Duodenal mucosa (tissue), 2 donors: ENCODE results near the gene PPP1R18.
A peak's percentile ranks its signal among the peaks of the same experiment; 100 is the strongest.
"Not testable (repeated sequence)": the region's sequence is repeated elsewhere in the genome, so short reads cannot be mapped to it uniquely, and the experiment has no call there.

ENCODE experiments used
- H3K27ac ChIP-seq: one replicate; pipeline ENCODE4 v1.7.0; 2013; ENCODE audit warnings: low read depth, low read length
- H3K27me3 ChIP-seq, 2 donors: one replicate each; pipeline ENCODE4 v1.7.0; 2013; ENCODE audit warnings: low read length in 2 of 2, control low read depth in 1 of 2; ENCODE audit not compliant: insufficient read depth in 2 of 2, control insufficient read depth in 1 of 2
- H3K36me3 ChIP-seq, 2 donors: one replicate each; pipeline ENCODE4 v1.7.0; 2013; ENCODE audit warnings: low read length in 2 of 2, control low read depth in 1 of 2; ENCODE audit not compliant: insufficient read depth in 2 of 2, control insufficient read depth in 1 of 2
- H3K4me1 ChIP-seq, 2 donors: one replicate each; pipeline ENCODE4 v1.7.0; 2013; ENCODE audit warnings: low read length in 2 of 2, control low read depth in 1 of 2; ENCODE audit not compliant: insufficient read depth in 2 of 2, control insufficient read depth in 1 of 2
- H3K4me3 ChIP-seq, 2 donors: one replicate each; pipeline ENCODE4 v1.7.0; 2013; ENCODE audit warnings: low read length in 2 of 2, low read depth in 1 of 2
- H3K9ac ChIP-seq, 2 donors: one replicate each; pipeline ENCODE4 v1.7.0; 2013; ENCODE audit warnings: low read length in 2 of 2, low read depth in 1 of 2
- H3K9me3 ChIP-seq, 2 donors: one replicate each; pipeline ENCODE4 v1.7.0; 2013; ENCODE audit warnings: low read length in 2 of 2, control low read depth in 1 of 2; ENCODE audit not compliant: control insufficient read depth in 1 of 2

PPP1R18 gene

GRCh38 chr6:30681766-30682142 lies 4.7 kb downstream of the PPP1R18 start:
- Histone ChIP-seq H3K4me1 (peaks cover 24 to 39% of the 10 kb centered on the region in 2 donors), H3K9ac (peak overlapping the region; percentile 32 to 72), H3K4me3 (peak overlapping the region; percentile 85 to 92), H3K36me3 (peaks cover 3 to 12% of the 10 kb centered on the region in 2 donors), H3K27ac (peak overlapping the region; percentile 85), H3K9me3 (no peaks in the 10 kb centered on the region), H3K27me3 (no peaks in the 10 kb centered on the region)

GRCh38 chr6:30679765-30680535 lies 6.5 kb downstream of the PPP1R18 start:
- H3K27me3 ChIP-seq: no peaks in the 10 kb centered on the region
- H3K36me3 ChIP-seq: peaks cover 3 to 17% of the 10 kb centered on the region in 2 donors
- no peaks in the 10 kb centered on the region for H3K9me3 ChIP-seq
- H3K4me1 ChIP-seq: peaks cover 20 to 29% of the 10 kb centered on the region in 2 donors
- H3K4me3 ChIP-seq: peak overlapping the region; percentile 51 to 58
- no peak overlapping the region for H3K27ac ChIP-seq
- peak overlapping the region; percentile 41 to 54 for H3K9ac ChIP-seq

DNA sequence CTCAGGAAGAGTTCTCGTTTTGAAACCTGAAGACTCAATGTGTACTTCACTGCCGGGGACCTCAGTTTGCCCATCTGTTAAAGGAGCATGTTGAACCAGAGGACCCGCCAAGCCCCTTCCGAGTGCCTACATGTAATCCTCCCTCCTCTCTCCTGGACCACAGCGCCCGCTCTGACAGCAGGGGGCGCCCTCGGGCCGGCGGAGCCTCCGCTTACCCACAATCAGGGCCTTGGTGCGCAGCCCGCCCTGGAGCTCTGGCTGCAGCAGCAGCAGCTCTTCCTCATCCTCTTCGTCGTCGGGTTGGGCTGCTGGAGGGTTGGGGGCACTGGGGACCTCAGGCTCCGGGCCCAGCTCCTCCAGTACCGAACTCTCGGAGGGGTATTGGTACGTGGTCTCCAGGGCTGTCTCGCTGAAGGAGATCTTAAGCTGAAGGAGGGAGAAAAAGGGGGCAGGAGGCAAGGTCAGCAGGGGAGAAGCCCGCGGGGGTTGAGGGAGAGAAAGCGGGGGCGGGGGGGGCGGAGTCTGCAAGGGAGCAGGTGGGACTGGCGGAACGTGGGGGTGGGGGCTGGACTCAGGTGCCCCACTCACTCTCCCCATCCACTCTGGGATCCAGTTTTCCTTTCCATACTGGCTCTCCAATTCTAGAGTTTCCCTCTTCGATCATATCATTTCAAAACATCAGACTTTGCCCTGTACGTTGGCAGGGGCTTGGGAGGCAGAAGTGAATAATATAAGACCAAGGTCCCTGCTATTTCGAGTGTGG lies 7.3 kb downstream of the PPP1R18 start:
- Histone ChIP-seq H3K4me1 (peaks cover 20 to 29% of the 10 kb centered on the region in 2 donors), H3K27me3 (no peaks in the 10 kb centered on the region), H3K27ac (no peak overlapping the region), H3K9ac (peak overlapping the region; percentile 41 to 54), H3K4me3 (peak overlapping the region; percentile 51 to 58), H3K36me3 (peaks cover 3 to 17% of the 10 kb centered on the region in 2 donors), H3K9me3 (no peaks in the 10 kb centered on the region)

GRCh38 chr6:30676660-30677285 lies 9.7 kb downstream of the PPP1R18 start:
- Histone ChIP-seq H3K4me1 (peaks cover 21 to 33% of the 10 kb centered on the region in 2 donors), H3K9ac (no peak overlapping the region), H3K27me3 (no peaks in the 10 kb centered on the region), H3K9me3 (no peaks in the 10 kb centered on the region), H3K27ac (no peak overlapping the region), H3K36me3 (peaks cover 3 to 17% of the 10 kb centered on the region in 2 donors), H3K4me3 (no peak overlapping the region)

DNA sequence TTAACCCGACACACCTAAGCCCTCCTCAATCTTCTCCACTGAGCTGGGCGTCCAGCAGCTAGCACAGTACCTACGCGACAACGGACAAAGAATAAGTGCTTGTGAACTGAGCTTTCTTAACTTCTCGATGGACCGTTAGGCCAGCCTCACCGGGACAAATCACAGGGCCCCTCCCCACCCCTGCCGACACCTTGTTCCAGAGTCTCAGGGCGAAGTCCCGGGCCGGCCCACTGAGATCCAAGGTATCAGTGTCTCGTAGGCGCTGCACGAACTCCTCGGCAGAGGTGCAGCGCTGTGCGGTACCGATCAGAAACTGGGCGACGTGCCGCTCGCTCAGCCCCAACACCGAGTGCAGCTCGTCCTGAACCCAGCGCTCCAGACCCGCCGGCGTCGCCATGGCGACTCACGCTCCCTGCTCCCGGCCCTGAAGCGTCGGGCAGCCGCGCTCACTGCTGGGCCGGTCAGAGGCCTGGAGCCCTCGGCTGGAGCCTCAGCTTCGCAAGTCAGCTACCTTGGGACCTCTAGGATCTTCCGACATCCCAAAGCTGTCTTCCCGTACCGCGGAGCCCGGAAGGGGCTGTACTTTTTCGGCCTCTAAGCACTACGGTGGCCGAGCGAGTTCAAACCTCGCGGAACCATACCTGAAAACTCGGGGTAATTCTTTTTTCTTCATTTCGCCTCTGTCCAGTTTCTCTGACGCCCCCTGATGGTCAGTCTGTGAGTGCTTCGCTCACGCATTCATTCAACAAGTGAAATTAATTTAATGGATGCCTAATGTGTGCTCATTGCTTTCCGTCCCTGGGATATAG lies 13.8 kb downstream of the PPP1R18 start, which contains the start of gene DHX16:
Gene DHX16, minus strand, starts transcription at position 562 of the 809 bp plus-strand sequence. Its CDS starts 165 bp downstream, at position 397.
- Histone ChIP-seq H3K4me1 (peaks cover 11 to 22% of the 10 kb centered on the region in 2 donors), H3K27ac (peak within 1 kb of the TSS; percentile 75), H3K36me3 (peaks cover 12 to 41% of the 10 kb centered on the region in 2 donors), H3K9ac (peak within 1 kb of the TSS; percentile 90 to 94), H3K4me3 (peak within 1 kb of the TSS; percentile 97 to 98), H3K27me3 (no peaks in the 10 kb centered on the region), H3K9me3 (no peaks in the 10 kb centered on the region)

- Histone ChIP-seq H3K27ac (no peak overlapping the region), H3K36me3 (peaks cover 21 to 42% of the 10 kb centered on the region in 2 donors), H3K4me1 (peaks cover 11 to 16% of the 10 kb centered on the region in 2 donors), H3K9ac (no peak overlapping the region), H3K9me3 (no peaks in the 10 kb centered on the region), H3K27me3 (no peaks in the 10 kb centered on the region), H3K4me3 (no peak overlapping the region)
Measured at GRCh38 chr6:30670760-30671527, 15.5 kb downstream of the PPP1R18 start.

DNA sequence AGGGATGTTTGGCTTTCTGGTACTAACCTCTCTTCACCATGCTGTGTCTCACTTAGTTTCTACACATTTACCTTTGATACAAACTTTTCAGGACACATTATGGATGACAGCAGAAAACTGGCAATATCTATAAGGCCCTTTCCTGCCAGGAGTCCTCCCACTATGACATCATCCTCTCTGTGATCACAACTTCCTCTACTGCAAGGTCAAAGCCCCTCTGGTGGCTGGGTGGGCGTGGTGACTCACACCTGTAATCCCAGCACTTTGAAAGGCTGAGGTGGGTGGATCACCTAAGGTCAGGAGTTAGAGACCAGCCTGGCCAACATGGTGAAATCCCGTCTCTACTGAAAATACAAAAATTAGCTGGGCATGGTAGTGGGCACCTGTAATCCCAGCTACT lies 20.1 kb downstream of the PPP1R18 start:
- not testable (repeated sequence) for H3K9ac ChIP-seq, H3K4me3 ChIP-seq, H3K4me1 ChIP-seq, H3K9me3 ChIP-seq, H3K27ac ChIP-seq, H3K27me3 ChIP-seq
- peaks cover 50 to 85% of the 10 kb centered on the region in 2 donors for H3K36me3 ChIP-seq

GRCh38 chr6:30664994-30665767 lies 21.3 kb downstream of the PPP1R18 start:
- H3K4me1 ChIP-seq: no peaks in the 10 kb centered on the region
- H3K9me3 ChIP-seq: no peaks in the 10 kb centered on the region
- no peaks in the 10 kb centered on the region for H3K27me3 ChIP-seq
- no peak overlapping the region for H3K9ac ChIP-seq
- H3K27ac ChIP-seq: no peak overlapping the region
- H3K36me3 ChIP-seq: peaks cover 42 to 81% of the 10 kb centered on the region in 2 donors
- no peak overlapping the region for H3K4me3 ChIP-seq
